ENCODE results near the gene DEFB132.

The DEFB132 gene

GRCh38 chr20:259981-260380 lies 2.5 kb downstream of the DEFB132 start:
- H3K4me3 ChIP-seq (ENCODE audit: control insufficient read depth, low read depth, low read length) = no peak overlapping the region
- no peak for DNase-seq (ENCODE audit: low read depth)
- TF ChIP-seq, protein P1, sequence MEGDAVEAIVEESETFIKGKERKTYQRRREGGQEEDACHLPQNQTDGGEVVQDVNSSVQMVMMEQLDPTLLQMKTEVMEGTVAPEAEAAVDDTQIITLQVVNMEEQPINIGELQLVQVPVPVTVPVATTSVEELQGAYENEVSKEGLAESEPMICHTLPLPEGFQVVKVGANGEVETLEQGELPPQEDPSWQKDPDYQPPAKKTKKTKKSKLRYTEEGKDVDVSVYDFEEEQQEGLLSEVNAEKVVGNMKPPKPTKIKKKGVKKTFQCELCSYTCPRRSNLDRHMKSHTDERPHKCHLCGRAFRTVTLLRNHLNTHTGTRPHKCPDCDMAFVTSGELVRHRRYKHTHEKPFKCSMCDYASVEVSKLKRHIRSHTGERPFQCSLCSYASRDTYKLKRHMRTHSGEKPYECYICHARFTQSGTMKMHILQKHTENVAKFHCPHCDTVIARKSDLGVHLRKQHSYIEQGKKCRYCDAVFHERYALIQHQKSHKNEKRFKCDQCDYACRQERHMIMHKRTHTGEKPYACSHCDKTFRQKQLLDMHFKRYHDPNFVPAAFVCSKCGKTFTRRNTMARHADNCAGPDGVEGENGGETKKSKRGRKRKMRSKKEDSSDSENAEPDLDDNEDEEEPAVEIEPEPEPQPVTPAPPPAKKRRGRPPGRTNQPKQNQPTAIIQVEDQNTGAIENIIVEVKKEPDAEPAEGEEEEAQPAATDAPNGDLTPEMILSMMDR (conservative IDR thresholded peaks at IDR 0.05; ENCODE audit: control insufficient read depth, insufficient read depth, low read depth, low read length) = no peak

GRCh38 chr20:263701-264100 lies 6.2 kb downstream of the DEFB132 start:
- TF ChIP-seq, protein P1 (conservative IDR thresholded peaks at IDR 0.05; ENCODE audit: control insufficient read depth, insufficient read depth, low read depth, low read length) = no peak
- no peak for DNase-seq (ENCODE audit: low read depth)
- no peak overlapping the region for H3K4me3 ChIP-seq (ENCODE audit: control insufficient read depth, low read depth, low read length)

DNA sequence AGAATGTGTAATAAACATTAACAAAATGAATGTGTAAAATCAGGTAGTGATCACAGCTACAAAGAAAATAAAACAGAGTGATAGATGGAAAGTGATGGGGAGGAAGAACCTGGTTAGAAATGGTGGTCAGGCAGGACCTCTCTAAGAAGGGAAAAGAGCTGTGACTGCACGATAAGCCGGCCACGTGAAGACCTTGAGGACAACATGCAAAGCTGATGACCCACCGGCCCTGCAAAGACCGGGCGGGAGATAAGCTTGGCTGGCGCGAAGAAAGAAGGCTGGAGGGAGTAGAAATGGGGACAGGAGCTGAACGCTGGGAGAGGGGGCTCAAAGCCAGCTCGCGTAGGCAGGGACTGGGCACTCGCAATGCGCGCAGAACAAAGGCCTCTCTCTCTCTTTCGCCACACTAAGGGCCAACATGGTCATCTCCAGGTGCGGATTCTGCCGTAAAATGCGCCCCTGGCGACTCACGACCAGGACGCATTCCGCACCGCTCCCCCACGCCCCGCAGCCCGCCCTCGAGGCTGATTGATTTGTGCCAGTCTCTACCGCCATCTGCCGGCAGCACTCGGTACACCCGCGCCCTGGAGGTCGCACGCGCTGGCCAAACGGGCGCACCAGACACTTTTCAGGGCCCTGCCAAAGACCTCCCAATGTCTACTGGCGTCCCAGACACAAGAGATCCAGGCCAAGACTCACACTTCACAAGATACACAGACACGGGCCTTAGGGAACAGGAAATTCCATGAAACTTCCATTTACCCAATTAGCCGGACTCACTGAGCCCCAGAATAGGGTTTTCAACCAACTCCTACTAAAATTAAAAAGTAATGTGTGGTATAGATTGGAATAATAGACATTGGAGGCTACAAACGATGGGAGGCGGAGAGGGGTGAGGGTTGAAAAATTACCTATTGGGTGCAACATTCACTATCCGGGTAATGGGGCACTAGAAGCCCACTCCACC lies 9.4 kb downstream of the DEFB132 start:
- TF ChIP-seq, protein P1 (conservative IDR thresholded peaks at IDR 0.05; ENCODE audit: control insufficient read depth, insufficient read depth, low read depth, low read length) = peak; percentile 70

DNA sequence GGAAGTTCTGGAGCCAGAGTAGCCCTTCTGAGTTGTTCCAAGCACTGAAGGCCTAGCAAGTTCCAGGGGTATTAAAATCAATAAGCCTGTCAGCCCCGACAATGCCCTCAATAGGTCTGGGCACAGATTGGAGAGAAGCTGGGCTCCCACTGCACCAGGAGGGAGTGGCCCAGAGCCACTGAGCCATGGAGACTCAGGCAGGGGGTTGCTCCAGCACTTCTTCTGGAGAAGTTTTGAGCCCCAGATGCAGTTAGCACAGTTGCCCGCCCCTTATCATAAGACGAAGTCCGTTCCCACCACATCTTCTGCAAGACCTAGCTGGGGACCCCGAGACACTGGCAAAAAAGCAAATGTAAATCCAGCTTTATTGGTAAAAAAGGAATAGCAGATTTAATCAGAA lies 13.0 kb downstream of the DEFB132 start:
- no peak for DNase-seq (ENCODE audit: low read depth)
- H3K4me3 ChIP-seq (ENCODE audit: control insufficient read depth, low read depth, low read length) = no peak overlapping the region
- TF ChIP-seq, protein P1 (conservative IDR thresholded peaks at IDR 0.05; ENCODE audit: control insufficient read depth, insufficient read depth, low read depth, low read length) = no peak

More for the DNA sequence above, 9.4 kb downstream of the DEFB132 start:
- H3K4me3 ChIP-seq (ENCODE audit: control insufficient read depth, low read depth, low read length) = peak overlapping the region; percentile 60
- peak; percentile 75 for DNase-seq (ENCODE audit: low read depth)

- no peak overlapping the region for H3K4me3 ChIP-seq (ENCODE audit: control insufficient read depth, low read depth, low read length)
- no peak for DNase-seq (ENCODE audit: low read depth)
- TF ChIP-seq, protein P1 (conservative IDR thresholded peaks at IDR 0.05; ENCODE audit: control insufficient read depth, insufficient read depth, low read depth, low read length) = no peak
These were observed 13.5 kb downstream of the DEFB132 start for GRCh38 chr20:271069-271468.

GRCh38 chr20:271528-271927 lies 14.0 kb downstream of the DEFB132 start:
- TF ChIP-seq, protein P1 (conservative IDR thresholded peaks at IDR 0.05; ENCODE audit: control insufficient read depth, insufficient read depth, low read depth, low read length) = no peak

More at GRCh38 chr20:271528-271927, 14.0 kb downstream of the DEFB132 start:
- H3K4me3 ChIP-seq (ENCODE audit: control insufficient read depth, low read depth, low read length) = no peak overlapping the region
- no peak for DNase-seq (ENCODE audit: low read depth)

Measured in fibroblast of mammary gland (primary cell).